SK-N-SH (cell line): ENCODE measurements around the gene PPRC1. TPM values are rescaled to one million over a fixed set of nuclear protein-coding genes. Genes with fewer than 3 reads are reported as not detected.

ENCODE experiments used
- CTCF ChIA-PET: fragments of 300-600, 350-600 bp; formaldehyde crosslinking; extraction: SDS; loops from one replicate; lab custom pipeline; 2021; lab: Yijun Ruan, JAX
- POLR2A ChIA-PET: fragments of 350-600 bp; sonication (Branson Sonifier 250); formaldehyde crosslinking; extraction: SDS; loops from one replicate; lab custom pipeline; 2020; ENCODE audit warnings: antibody characterized with exemption, inconsistent platforms; lab: Yijun Ruan, JAX
- DNase-seq: peaks from one replicate; pipeline ENCODE4 v3.0.0; 2012
- H2AFZ ChIP-seq: fragments of 200-600 bp; sonication (generic); 2 replicates; pipeline ENCODE4 v1.8.1; 2016; ENCODE audit warnings: antibody characterized with exemption, mild to moderate bottlenecking, low read depth
- H3F3A ChIP-seq: fragments of 200-600 bp; sonication (generic); replicated peaks from 2 replicates; pipeline ENCODE3; 2016; ENCODE audit warnings: antibody characterized with exemption, mild to moderate bottlenecking; ENCODE audit not compliant: insufficient read depth
- H3K27ac ChIP-seq, 2 experiments: fragments of 200-500 bp in 1 of 2; fragments of 200-600 bp in 1 of 2; sonication (Bioruptor generic) in 1 of 2; sonication (generic), shearing (Covaris generic) in 1 of 2; 2 replicates each; pipeline versions ENCODE4 v1.5.1 to v1.6.1; 2014 to 2016; ENCODE audit warnings: low read depth in 2 of 2, inconsistent platforms in 1 of 2, low read length in 1 of 2, mild to moderate bottlenecking in 1 of 2, mixed read lengths in 1 of 2
- H3K27me3 ChIP-seq: fragments of 200-600 bp; sonication (generic), shearing (Covaris generic); 2 replicates; pipeline ENCODE4 v1.6.1; 2016; ENCODE audit warnings: mixed run types; ENCODE audit not compliant: insufficient read depth
- H3K36me3 ChIP-seq, 2 experiments: fragments of 200-500 bp in 1 of 2; fragments of 200-600 bp in 1 of 2; sonication (Bioruptor generic) in 1 of 2; sonication (generic) in 1 of 2; replicated peaks in 1 of 2; 2 replicates each; pipeline versions ENCODE3 to v1.5.1; 2014 to 2016; ENCODE audit warnings: low read length in 1 of 2, mild to moderate bottlenecking in 1 of 2; ENCODE audit not compliant: insufficient read depth in 2 of 2, control insufficient read depth in 1 of 2
- H3K4me1 ChIP-seq, 2 experiments: fragments of 200-500 bp in 1 of 2; fragments of 200-600 bp in 1 of 2; sonication (Bioruptor generic) in 1 of 2; sonication (generic), shearing (Covaris generic) in 1 of 2; 2 replicates each; pipeline versions ENCODE4 v1.5.1 to v1.6.1; 2014 to 2016; ENCODE audit warnings: low read depth in 1 of 2, low read length in 1 of 2, mixed run types in 1 of 2; ENCODE audit not compliant: insufficient read depth in 2 of 2, control insufficient read depth in 1 of 2
- H3K4me2 ChIP-seq: fragments of 200-600 bp; sonication (generic), shearing (Covaris generic); 2 replicates; pipeline ENCODE4 v1.6.1; 2017; ENCODE audit warnings: mixed run types
- H3K4me3 ChIP-seq, 2 experiments: fragments of 200-500 bp in 1 of 2; fragments of 200-600 bp in 1 of 2; sonication (Bioruptor generic) in 1 of 2; sonication (generic), shearing (Covaris generic) in 1 of 2; 2 replicates each; pipeline versions ENCODE4 v1.5.1 to v1.8.1; 2014 to 2016; ENCODE audit warnings: low read depth in 2 of 2, inconsistent platforms in 1 of 2, low read length in 1 of 2, mild to moderate bottlenecking in 1 of 2, mixed read lengths in 1 of 2, moderate library complexity in 1 of 2
- H3K79me2 ChIP-seq: fragments of 200-600 bp; sonication (generic); 2 replicates; pipeline ENCODE4 v1.8.1; 2017; ENCODE audit warnings: mild to moderate bottlenecking; ENCODE audit not compliant: insufficient read depth
- H3K9ac ChIP-seq: fragments of 200-600 bp; sonication (generic); 2 replicates; pipeline ENCODE4 v1.6.1; 2017; ENCODE audit warnings: mixed run types
- H3K9me2 ChIP-seq: fragments of 200-600 bp; sonication (generic); 2 replicates; pipeline ENCODE4 v1.6.1; 2017; ENCODE audit warnings: mixed run types
- H3K9me3 ChIP-seq: fragments of 200-600 bp; sonication (generic); 2 replicates; pipeline ENCODE4 v1.6.1; 2017; ENCODE audit warnings: mixed run types, mild to moderate bottlenecking, moderate library complexity
- H4K20me1 ChIP-seq: fragments of 200-600 bp; sonication (generic); 2 replicates; pipeline ENCODE4 v1.6.1; 2017; ENCODE audit warnings: mild to moderate bottlenecking, mixed run types; ENCODE audit not compliant: insufficient read depth
- FOSL2 ChIP-seq: IDR thresholded peaks from 2 replicates; pipeline ENCODE4 v1.4.0; 2012; ENCODE audit warnings: low read depth, mild to moderate bottlenecking, moderate library complexity, borderline replicate concordance
- FOXJ3 ChIP-seq: sonication (generic); formaldehyde crosslinking; IDR thresholded peaks from 2 replicates; pipeline ENCODE4 v1.5.1; 2020; ENCODE audit warnings: mild to moderate bottlenecking, missing genetic modification reagents
- GABPA ChIP-seq: IDR thresholded peaks from 2 replicates; pipeline ENCODE4 v1.4.0; 2012; ENCODE audit warnings: low read depth, mild to moderate bottlenecking
- GATA2 ChIP-seq: sonication (generic); formaldehyde crosslinking; IDR thresholded peaks from 2 replicates; pipeline ENCODE4 v1.5.0; 2020; ENCODE audit warnings: mild to moderate bottlenecking, missing genetic modification reagents
- IRF3 ChIP-seq: fragments of 150-350 bp; IDR thresholded peaks from 2 replicates; pipeline ENCODE4 v1.6.1; 2016; ENCODE audit warnings: mild to moderate bottlenecking, low read depth, low read length
- JUND ChIP-seq: IDR thresholded peaks from 2 replicates; pipeline ENCODE4 v1.4.0; 2012
- MAX ChIP-seq: IDR thresholded peaks from 2 replicates; pipeline ENCODE4 v1.4.0; 2012; ENCODE audit warnings: low read depth
- NFIC ChIP-seq: IDR thresholded peaks from 2 replicates; pipeline ENCODE4 v1.4.0; 2012; ENCODE audit warnings: borderline replicate concordance
- NRF1 ChIP-seq: IDR thresholded peaks from 2 replicates; pipeline ENCODE4 v1.6.1; 2012; ENCODE audit warnings: low read depth, mild to moderate bottlenecking, low read length
- PBX3 ChIP-seq: IDR thresholded peaks from 2 replicates; pipeline ENCODE4; 2012
- POLR2AphosphoS5 ChIP-seq: IDR thresholded peaks from 2 replicates; pipeline ENCODE4 v1.6.1; 2012; ENCODE audit warnings: low read depth, low read length
- SIN3A ChIP-seq: IDR thresholded peaks from 2 replicates; pipeline ENCODE4 v1.6.1; 2012; ENCODE audit warnings: low read depth, mild to moderate bottlenecking, low read length, moderate library complexity, borderline replicate concordance
- SMC3 ChIP-seq: IDR thresholded peaks from 2 replicates; pipeline ENCODE4 v1.6.1; 2012; ENCODE audit warnings: low read depth, low read length, improper control_type of control experiment
- TAF1 ChIP-seq: IDR thresholded peaks from 2 replicates; pipeline ENCODE4 v1.6.1; 2012; ENCODE audit warnings: low read depth, mild to moderate bottlenecking, low read length, moderate library complexity, borderline replicate concordance
- ZBTB33 ChIP-seq: IDR thresholded peaks from 2 replicates; pipeline ENCODE4 v1.4.0; 2012; ENCODE audit warnings: low read depth, borderline replicate concordance
- WGBS: methylation state at CpG from one replicate; pipeline ENCODE4 v1.1.6; 2017; ENCODE audit warnings: low lambda C conversion rate; 5-methylcytosine and 5-hydroxymethylcytosine counted together
- polyA plus RNA-seq, 3 experiments: library from polyadenylated mRNA; depleted of rRNA; stranded (reverse); fragments of >200 nt; gene quantifications; 2 replicates each; pipeline ENCODE4 v1.2.3, GENCODE V29; 2012

PPRC1 gene
- polyA plus RNA-seq, 1 of the 3 experiments (the other 2 are of a cell fraction), result 23.1 TPM

GRCh38 chr10:102085336-102085735, 47.5 kb upstream of the PPRC1 start:
- Histone ChIP-seq H3K36me3 (no peaks in the 10 kb centered on the region), H3K4me2 (no peak overlapping the region), H3K27me3 (no peaks in the 10 kb centered on the region), H4K20me1 (no peaks in the 10 kb centered on the region), H3F3A (no peaks in the 10 kb centered on the region), H3K9ac (no peak overlapping the region), H2AFZ (no peak overlapping the region), H3K4me3 (no peak overlapping the region), H3K9me2 (no peaks in the 10 kb centered on the region), H3K4me1 (no peaks in the 10 kb centered on the region), H3K27ac (no peak overlapping the region), H3K79me2 (no peaks in the 10 kb centered on the region), H3K9me3 (no peaks in the 10 kb centered on the region)
- TF ChIP-seq SMC3 (no peak), GATA2 (CRISPR knock-in tag) (no peak), SIN3A (no peak), PBX3 (no peak), JUND (no peak), TAF1 (no peak), GABPA (no peak), POLR2AphosphoS5 (no peak), ZBTB33 (no peak), MAX (no peak), NFIC (no peak), IRF3 (no peak), FOXJ3 (no peak), FOSL2 (no peak), NRF1 (no peak)
- WGBS, result 85% methylated on average over 3 of the region's 3 CpGs
- DNase-seq, result no peak
- CTCF ChIA-PET, result interaction anchor here (1.5 to 1.6 kb wide), 2 partner anchors 13 to 26 kb away, joined by 3 to 9 read pairs; no protein-coding TSS in a partner anchor
- POLR2A ChIA-PET, result interaction anchor here (1.1 kb wide), 1 partner anchor 13 kb away, joined by 3 read pairs; no protein-coding TSS in a partner anchor
